GM12865 (cell line): ENCODE measurements around the gene OPRD1.
A peak's percentile ranks its signal among the peaks of the same experiment; 100 is the strongest.

Experiments
- DNase-seq: peaks from one replicate; pipeline ENCODE4 v3.0.0; 2010; ENCODE audit warnings: low read depth
- H3K4me3 ChIP-seq: 2 replicates; pipeline ENCODE4 v1.5.1; 2011; ENCODE audit warnings: mild to moderate bottlenecking, low read depth, low read length, control low read depth
- CTCF ChIP-seq: IDR thresholded peaks from 2 replicates; pipeline ENCODE4 v1.5.1; 2011; ENCODE audit warnings: low read length, control low read depth, low read depth, inconsistent platforms; ENCODE audit not compliant: insufficient read depth; ENCODE audit errors: missing control alignments

OPRD1 gene

GRCh38 chr1:28877132-28877781, 65.3 kb downstream of the OPRD1 start:
- DNase-seq: peak; percentile 81
- peak; percentile 90 for TF ChIP-seq CTCF
- no peak overlapping the region for H3K4me3 ChIP-seq

- no peak for TF ChIP-seq CTCF
- H3K4me3 ChIP-seq: no peak overlapping the region
- DNase-seq: no peak
These were observed 66.8 kb downstream of the OPRD1 start for GRCh38 chr1:28878796-28879195.

- H3K4me3 ChIP-seq: no peak overlapping the region
- TF ChIP-seq CTCF: peak; percentile 96
- peak; percentile 82 for DNase-seq
These were observed 70.1 kb downstream of the OPRD1 start for GRCh38 chr1:28882009-28882628.

- TF ChIP-seq CTCF: no peak
- no peak for DNase-seq
- no peak overlapping the region for H3K4me3 ChIP-seq
These were observed 71.3 kb downstream of the OPRD1 start for GRCh38 chr1:28883242-28883616.

GRCh38 chr1:28885472-28885877, 73.5 kb downstream of the OPRD1 start:
- TF ChIP-seq CTCF: no peak
- no peak for DNase-seq
- H3K4me3 ChIP-seq: no peak overlapping the region

GRCh38 chr1:28885977-28886730, 74.2 kb downstream of the OPRD1 start:
- H3K4me3 ChIP-seq: peak overlapping the region; percentile 93
- no peak for DNase-seq
- TF ChIP-seq CTCF: no peak
